ENCODE measurements around the gene CAPN12.
"Not testable (repeated sequence)": the region's sequence is repeated elsewhere in the genome, so short reads cannot be mapped to it uniquely, and the experiment has no call there.

DNA sequence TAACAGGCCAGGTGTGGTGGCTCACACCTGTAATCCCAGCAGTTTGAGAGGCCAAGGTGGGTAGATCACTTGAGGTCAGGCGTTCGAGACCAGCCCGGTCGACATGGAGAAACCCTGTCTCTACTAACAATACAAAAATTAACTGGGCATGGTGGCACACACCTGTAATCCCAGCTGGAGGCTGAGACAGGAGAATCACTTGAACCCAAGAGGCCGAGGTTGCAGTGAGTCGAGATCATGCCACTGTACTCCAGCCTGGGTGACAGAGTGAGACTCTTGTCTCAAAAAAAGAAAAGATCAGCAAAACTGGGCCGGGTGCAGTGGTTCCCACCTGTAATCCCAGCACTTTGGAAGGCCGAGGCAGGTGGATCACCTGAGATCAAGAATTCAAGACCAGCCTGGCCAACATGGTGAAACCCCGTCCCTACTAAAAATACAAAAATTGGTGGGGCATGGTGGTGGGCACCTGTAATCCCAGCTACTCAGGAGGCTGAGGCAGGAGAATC, 17.7 kb upstream of the CAPN12 start:
- TF ChIP-seq TAF1 (conservative IDR thresholded peaks at IDR 0.05); FOXA1 (IDR thresholded peaks at IDR 0.05); JUND (IDR thresholded peaks at IDR 0.05); RAD21 (IDR thresholded peaks at IDR 0.05); HNF4A (conservative IDR thresholded peaks at IDR 0.05): not testable (repeated sequence)
- TF ChIP-seq, protein P1, sequence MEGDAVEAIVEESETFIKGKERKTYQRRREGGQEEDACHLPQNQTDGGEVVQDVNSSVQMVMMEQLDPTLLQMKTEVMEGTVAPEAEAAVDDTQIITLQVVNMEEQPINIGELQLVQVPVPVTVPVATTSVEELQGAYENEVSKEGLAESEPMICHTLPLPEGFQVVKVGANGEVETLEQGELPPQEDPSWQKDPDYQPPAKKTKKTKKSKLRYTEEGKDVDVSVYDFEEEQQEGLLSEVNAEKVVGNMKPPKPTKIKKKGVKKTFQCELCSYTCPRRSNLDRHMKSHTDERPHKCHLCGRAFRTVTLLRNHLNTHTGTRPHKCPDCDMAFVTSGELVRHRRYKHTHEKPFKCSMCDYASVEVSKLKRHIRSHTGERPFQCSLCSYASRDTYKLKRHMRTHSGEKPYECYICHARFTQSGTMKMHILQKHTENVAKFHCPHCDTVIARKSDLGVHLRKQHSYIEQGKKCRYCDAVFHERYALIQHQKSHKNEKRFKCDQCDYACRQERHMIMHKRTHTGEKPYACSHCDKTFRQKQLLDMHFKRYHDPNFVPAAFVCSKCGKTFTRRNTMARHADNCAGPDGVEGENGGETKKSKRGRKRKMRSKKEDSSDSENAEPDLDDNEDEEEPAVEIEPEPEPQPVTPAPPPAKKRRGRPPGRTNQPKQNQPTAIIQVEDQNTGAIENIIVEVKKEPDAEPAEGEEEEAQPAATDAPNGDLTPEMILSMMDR (IDR thresholded peaks at IDR 0.05; ENCODE audit: low read depth, low read length, missing input control), result not testable (repeated sequence)
- TF ChIP-seq, protein P2, sequence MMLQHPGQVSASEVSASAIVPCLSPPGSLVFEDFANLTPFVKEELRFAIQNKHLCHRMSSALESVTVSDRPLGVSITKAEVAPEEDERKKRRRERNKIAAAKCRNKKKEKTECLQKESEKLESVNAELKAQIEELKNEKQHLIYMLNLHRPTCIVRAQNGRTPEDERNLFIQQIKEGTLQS (IDR thresholded peaks at IDR 0.05), result not testable (repeated sequence)
- TF ChIP-seq, protein P3, sequence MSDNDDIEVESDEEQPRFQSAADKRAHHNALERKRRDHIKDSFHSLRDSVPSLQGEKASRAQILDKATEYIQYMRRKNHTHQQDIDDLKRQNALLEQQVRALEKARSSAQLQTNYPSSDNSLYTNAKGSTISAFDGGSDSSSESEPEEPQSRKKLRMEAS (IDR thresholded peaks at IDR 0.05), result not testable (repeated sequence)
